ENCODE measurements around the gene MAP3K4.

The MAP3K4 gene

GRCh38 chr6:161058741-161059140 lies 67.2 kb downstream of the MAP3K4 start:
- ChIA-PET POLR2A (no interaction called here), CTCF (interaction anchor here (0.6 to 1.0 kb wide), 2 partner anchors 8 to 14 kb away, joined by 3 to 4 read pairs; no protein-coding TSS in a partner anchor)
- no peak for TF ChIP-seq FOXM1 (IDR thresholded peaks at IDR 0.05; ENCODE audit: borderline replicate concordance)
- TF ChIP-seq PKNOX1 (IDR thresholded peaks at IDR 0.05) = no peak
- TF ChIP-seq HDGF (IDR thresholded peaks at IDR 0.05; ENCODE audit: borderline replicate concordance) = no peak
- no peak for TF ChIP-seq BHLHE40 (IDR thresholded peaks at IDR 0.05; ENCODE audit: borderline replicate concordance)
- no peak for TF ChIP-seq NFRKB (IDR thresholded peaks at IDR 0.05)
- no peak for TF ChIP-seq CTBP1 (IDR thresholded peaks at IDR 0.05; ENCODE audit: borderline replicate concordance)
- TF ChIP-seq ELF4 (IDR thresholded peaks at IDR 0.05) = no peak
- TF ChIP-seq TARDBP (IDR thresholded peaks at IDR 0.05) = no peak
- no peak for TF ChIP-seq ARNT (IDR thresholded peaks at IDR 0.05)
- TF ChIP-seq FOXA1 (IDR thresholded peaks at IDR 0.05) = no peak
- TF ChIP-seq L3MBTL2 (conservative IDR thresholded peaks at IDR 0.05) = no peak
- TF ChIP-seq SUZ12 (IDR thresholded peaks at IDR 0.05) = no peak
- TF ChIP-seq FOXK2 (IDR thresholded peaks at IDR 0.05) = no peak
- TF ChIP-seq LEF1 (IDR thresholded peaks at IDR 0.05; ENCODE audit: borderline replicate concordance) = no peak
- no peak for TF ChIP-seq SP1 (IDR thresholded peaks at IDR 0.05)
- DNase-seq (ENCODE audit: extremely low spot score) = no peak

- CTCF ChIA-PET = no interaction called here
- POLR2A ChIA-PET = no interaction called here
- TF ChIP-seq TARDBP (IDR thresholded peaks at IDR 0.05) = no peak
- TF ChIP-seq BHLHE40 (IDR thresholded peaks at IDR 0.05; ENCODE audit: borderline replicate concordance) = no peak
- TF ChIP-seq ZNF384 (IDR thresholded peaks at IDR 0.05) = no peak
- no peak for TF ChIP-seq ELF4 (IDR thresholded peaks at IDR 0.05)
- no peak for TF ChIP-seq HDGF (IDR thresholded peaks at IDR 0.05; ENCODE audit: borderline replicate concordance)
- TF ChIP-seq SUZ12 (IDR thresholded peaks at IDR 0.05) = no peak
- no peak for TF ChIP-seq FOXM1 (IDR thresholded peaks at IDR 0.05; ENCODE audit: borderline replicate concordance)
- no peak for TF ChIP-seq SP1 (IDR thresholded peaks at IDR 0.05)
- TF ChIP-seq PKNOX1 (IDR thresholded peaks at IDR 0.05) = no peak
- TF ChIP-seq L3MBTL2 (conservative IDR thresholded peaks at IDR 0.05) = no peak
- TF ChIP-seq FOXK2 (IDR thresholded peaks at IDR 0.05) = no peak
- no peak for TF ChIP-seq CTBP1 (IDR thresholded peaks at IDR 0.05; ENCODE audit: borderline replicate concordance)
- no peak for TF ChIP-seq ARNT (IDR thresholded peaks at IDR 0.05)
- no peak for DNase-seq (ENCODE audit: extremely low spot score)
These were observed 70.0 kb downstream of the MAP3K4 start for GRCh38 chr6:161061576-161061975.

- ChIA-PET POLR2A (no interaction called here), CTCF (no interaction called here)
- no peak for DNase-seq (ENCODE audit: extremely low spot score)
- TF ChIP-seq ARNT (IDR thresholded peaks at IDR 0.05) (no peak), SUZ12 (IDR thresholded peaks at IDR 0.05) (no peak), TARDBP (IDR thresholded peaks at IDR 0.05) (no peak), ELF4 (IDR thresholded peaks at IDR 0.05) (no peak), FOXA1 (IDR thresholded peaks at IDR 0.05) (no peak), NFRKB (IDR thresholded peaks at IDR 0.05) (no peak), FOXK2 (IDR thresholded peaks at IDR 0.05) (no peak), LEF1 (IDR thresholded peaks at IDR 0.05; ENCODE audit: borderline replicate concordance) (no peak), SP1 (IDR thresholded peaks at IDR 0.05) (no peak), ZNF384 (IDR thresholded peaks at IDR 0.05) (no peak), FOXM1 (IDR thresholded peaks at IDR 0.05; ENCODE audit: borderline replicate concordance) (no peak), HDGF (IDR thresholded peaks at IDR 0.05; ENCODE audit: borderline replicate concordance) (no peak), L3MBTL2 (conservative IDR thresholded peaks at IDR 0.05) (no peak), BHLHE40 (IDR thresholded peaks at IDR 0.05; ENCODE audit: borderline replicate concordance) (no peak), PKNOX1 (IDR thresholded peaks at IDR 0.05) (no peak), CTBP1 (IDR thresholded peaks at IDR 0.05; ENCODE audit: borderline replicate concordance) (no peak)
These were observed 73.3 kb downstream of the MAP3K4 start for GRCh38 chr6:161064915-161065314.

GRCh38 chr6:161066511-161066910 lies 74.9 kb downstream of the MAP3K4 start:
- ChIA-PET CTCF (interaction anchor here (1.0 kb wide), 1 partner anchor 8 kb away, joined by 3 read pairs; no protein-coding TSS in a partner anchor), POLR2A (no interaction called here)
- TF ChIP-seq ZNF384 (IDR thresholded peaks at IDR 0.05) = no peak
- TF ChIP-seq L3MBTL2 (conservative IDR thresholded peaks at IDR 0.05) = no peak
- TF ChIP-seq FOXA1 (IDR thresholded peaks at IDR 0.05) = no peak
- TF ChIP-seq ELF4 (IDR thresholded peaks at IDR 0.05) = no peak
- no peak for TF ChIP-seq NFRKB (IDR thresholded peaks at IDR 0.05)
- no peak for TF ChIP-seq SP1 (IDR thresholded peaks at IDR 0.05)
- no peak for TF ChIP-seq CTBP1 (IDR thresholded peaks at IDR 0.05; ENCODE audit: borderline replicate concordance)
- TF ChIP-seq ARNT (IDR thresholded peaks at IDR 0.05) = no peak
- no peak for TF ChIP-seq LEF1 (IDR thresholded peaks at IDR 0.05; ENCODE audit: borderline replicate concordance)
- TF ChIP-seq TARDBP (IDR thresholded peaks at IDR 0.05) = no peak
- TF ChIP-seq FOXM1 (IDR thresholded peaks at IDR 0.05; ENCODE audit: borderline replicate concordance) = no peak
- no peak for TF ChIP-seq FOXK2 (IDR thresholded peaks at IDR 0.05)
- TF ChIP-seq SUZ12 (IDR thresholded peaks at IDR 0.05) = no peak
- no peak for TF ChIP-seq HDGF (IDR thresholded peaks at IDR 0.05; ENCODE audit: borderline replicate concordance)
- TF ChIP-seq PKNOX1 (IDR thresholded peaks at IDR 0.05) = no peak
- no peak for TF ChIP-seq BHLHE40 (IDR thresholded peaks at IDR 0.05; ENCODE audit: borderline replicate concordance)
- DNase-seq (ENCODE audit: extremely low spot score) = no peak

GRCh38 chr6:161067749-161068148 lies 76.2 kb downstream of the MAP3K4 start:
- no peak for DNase-seq (ENCODE audit: extremely low spot score)
- ChIA-PET POLR2A (no interaction called here), CTCF (no interaction called here)
- TF ChIP-seq SUZ12 (IDR thresholded peaks at IDR 0.05) = no peak
- TF ChIP-seq PKNOX1 (IDR thresholded peaks at IDR 0.05) = peak; percentile 76
- TF ChIP-seq CTBP1 (IDR thresholded peaks at IDR 0.05; ENCODE audit: borderline replicate concordance) = peak; percentile 76; the same call in 1 of the 2 replicates
